ENCODE measurements around the gene TP73. TPM values are rescaled to one million over a fixed set of nuclear protein-coding genes. Genes with fewer than 3 reads are reported as not detected.

The TP73 gene
- total and polyA plus RNA-seq, 2 donors from 2014 or later, result 0.54 TPM; not detected in 1

- intact Hi-C loops (cut with DNase I), result no loop called here
Measured at GRCh38 chr1:3604468-3604974, 47.8 kb upstream of the TP73 start.

GRCh38 chr1:3604997-3605823 is 47.1 kb upstream of the TP73 start:
- H3K36me3 ChIP-seq (ENCODE audit: control insufficient read depth in 2 of 3, insufficient read depth in 3 of 3, low read length in 3 of 3), result no peaks in the 10 kb centered on the region
- FAIRE-seq, result no peak
- no peak for TF ChIP-seq CTCF (IDR thresholded peaks at IDR 0.05; ENCODE audit: borderline replicate concordance, extremely low read depth, insufficient read depth)
- H3K4me3 ChIP-seq (ENCODE audit: low read length in 3 of 3), result no peak overlapping the region
- H3K9ac ChIP-seq (ENCODE audit: low read length in 3 of 3), result no peak overlapping the region
- H3K4me1 ChIP-seq (ENCODE audit: control insufficient read depth in 2 of 3, insufficient read depth in 2 of 3, low read depth in 1 of 3, low read length in 3 of 3), result no peaks in the 10 kb centered on the region
- no peaks in the 10 kb centered on the region for H3K27me3 ChIP-seq (ENCODE audit: control insufficient read depth, insufficient read depth, low read length)
- intact Hi-C loops (cut with DNase I), result no loop called here
- H3K9me3 ChIP-seq (ENCODE audit: control insufficient read depth in 2 of 3, insufficient read depth in 1 of 3, low read length in 3 of 3), result no peaks in the 10 kb centered on the region
- no peak for DNase-seq
- no peak overlapping the region for H3K27ac ChIP-seq (ENCODE audit: low read depth in 2 of 2, low read length in 2 of 2)

More at GRCh38 chr1:3604468-3604974, 47.8 kb upstream of the TP73 start:
- Histone ChIP-seq H3K9ac (ENCODE audit: low read length in 3 of 3) (no peak overlapping the region), H3K9me3 (ENCODE audit: control insufficient read depth in 2 of 3, insufficient read depth in 1 of 3, low read length in 3 of 3) (no peaks in the 10 kb centered on the region), H3K27me3 (ENCODE audit: control insufficient read depth, insufficient read depth, low read length) (no peaks in the 10 kb centered on the region), H3K36me3 (ENCODE audit: control insufficient read depth in 2 of 3, insufficient read depth in 3 of 3, low read length in 3 of 3) (no peaks in the 10 kb centered on the region), H3K27ac (ENCODE audit: low read depth in 2 of 2, low read length in 2 of 2) (no peak overlapping the region), H3K4me3 (ENCODE audit: low read length in 3 of 3) (no peak overlapping the region), H3K4me1 (ENCODE audit: control insufficient read depth in 2 of 3, insufficient read depth in 2 of 3, low read depth in 1 of 3, low read length in 3 of 3) (no peaks in the 10 kb centered on the region)
- no peak for FAIRE-seq
- no peak for DNase-seq
- no peak for TF ChIP-seq CTCF (IDR thresholded peaks at IDR 0.05; ENCODE audit: borderline replicate concordance, extremely low read depth, insufficient read depth)

GRCh38 chr1:3606779-3607702 is 45.3 kb upstream of the TP73 start:
- no peaks in the 10 kb centered on the region for H3K36me3 ChIP-seq (ENCODE audit: control insufficient read depth in 2 of 3, insufficient read depth in 3 of 3, low read length in 3 of 3)
- H3K27me3 ChIP-seq (ENCODE audit: control insufficient read depth, insufficient read depth, low read length), result no peaks in the 10 kb centered on the region
- no peak overlapping the region for H3K9ac ChIP-seq (ENCODE audit: low read length in 3 of 3)
- peaks cover 0 to 10% (median 0%) of the 10 kb centered on the region in 3 donors for H3K4me1 ChIP-seq (ENCODE audit: control insufficient read depth in 2 of 3, insufficient read depth in 2 of 3, low read depth in 1 of 3, low read length in 3 of 3)
- no peak for FAIRE-seq
- intact Hi-C loops (cut with DNase I), result no loop called here
- no peak overlapping the region for H3K4me3 ChIP-seq (ENCODE audit: low read length in 3 of 3)
- TF ChIP-seq CTCF (IDR thresholded peaks at IDR 0.05; ENCODE audit: borderline replicate concordance, extremely low read depth, insufficient read depth), result no peak
- H3K27ac ChIP-seq (ENCODE audit: low read depth in 2 of 2, low read length in 2 of 2), result no peak overlapping the region
- no peaks in the 10 kb centered on the region for H3K9me3 ChIP-seq (ENCODE audit: control insufficient read depth in 2 of 3, insufficient read depth in 1 of 3, low read length in 3 of 3)
- DNase-seq, result no peak

All from kidney (tissue), 14 donors.